Measurements from ENCODE around the gene NCMAP.

GRCh38 chr1:24641646-24642151, 85.8 kb downstream of the NCMAP start:
- TF ChIP-seq CTCF (IDR thresholded peaks at IDR 0.05; ENCODE audit: control extremely low read depth in 1 of 3, insufficient read depth in 1 of 3, low read depth in 1 of 3, low read length in 3 of 3) (no peak), RXRA (IDR thresholded peaks at IDR 0.05; ENCODE audit: insufficient read depth, low read depth, low read length) (no peak), SIN3A (conservative IDR thresholded peaks at IDR 0.05 in 1 of 2, IDR thresholded peaks at IDR 0.05 in 1 of 2; ENCODE audit: low read depth in 1 of 2, low read length in 2 of 2) (no peak), KDM1A (IDR thresholded peaks at IDR 0.05; ENCODE audit: borderline replicate concordance, low read length) (no peak), ASH2L (IDR thresholded peaks at IDR 0.05; ENCODE audit: low read length) (no peak), TAF7 (optimal IDR thresholded peaks at IDR 0.05; ENCODE audit: borderline replicate concordance, low read depth, low read length) (no peak), SIRT6 (IDR thresholded peaks at IDR 0.05; ENCODE audit: low read length) (no peak), USF2 (IDR thresholded peaks at IDR 0.05; ENCODE audit: low read length) (no peak), HDAC6 (IDR thresholded peaks at IDR 0.05; ENCODE audit: low read depth, low read length) (no peak), MAX (IDR thresholded peaks at IDR 0.05) (peak; percentile 59)

Data from H1 (cell line).